ENCODE results near the gene HOXD11.

DNA sequence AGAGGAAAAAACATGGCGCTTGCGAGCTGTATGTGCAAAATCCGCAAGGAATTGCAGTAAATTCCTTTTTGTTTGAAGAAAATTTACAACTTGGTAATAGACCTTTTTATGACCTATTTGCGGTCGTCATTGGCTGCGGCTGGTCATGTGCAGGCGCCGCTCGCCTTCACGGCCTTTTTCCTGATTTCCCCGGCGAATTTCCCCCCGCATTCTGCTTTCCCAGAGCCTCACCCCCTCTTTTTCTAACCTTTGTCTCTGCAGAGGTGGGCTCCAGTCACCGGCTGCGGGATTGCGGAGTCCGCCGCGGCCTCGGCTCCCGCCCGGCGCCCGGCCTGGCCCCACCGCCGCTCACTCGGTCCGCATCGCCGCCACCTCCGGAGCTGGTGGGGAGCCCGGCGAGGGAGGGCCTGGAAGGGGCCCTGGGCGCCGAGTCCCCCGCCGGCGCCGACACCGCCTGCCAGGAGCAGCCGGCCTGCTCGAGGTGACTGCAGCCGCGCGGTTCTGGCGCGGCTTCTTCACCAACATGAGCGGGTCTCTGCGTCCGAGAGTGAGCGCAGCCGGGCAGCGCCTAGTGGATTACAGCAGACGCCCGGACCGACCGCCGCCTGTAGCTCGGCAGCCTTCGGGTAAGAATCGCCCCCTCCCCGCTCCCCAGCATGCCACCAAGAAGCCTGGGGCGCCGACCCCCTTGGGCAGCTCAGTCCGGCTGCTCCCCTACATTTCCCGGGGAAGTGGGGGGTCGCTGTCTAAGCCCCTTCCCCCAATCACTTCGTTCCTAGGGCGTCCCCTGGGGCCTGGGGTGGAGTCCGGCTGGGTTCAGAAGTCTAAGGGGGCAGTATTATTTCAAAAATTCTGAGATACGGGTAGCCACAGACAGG lies 29.5 kb downstream of the HOXD11 start:
- TF ChIP-seq, protein P1, sequence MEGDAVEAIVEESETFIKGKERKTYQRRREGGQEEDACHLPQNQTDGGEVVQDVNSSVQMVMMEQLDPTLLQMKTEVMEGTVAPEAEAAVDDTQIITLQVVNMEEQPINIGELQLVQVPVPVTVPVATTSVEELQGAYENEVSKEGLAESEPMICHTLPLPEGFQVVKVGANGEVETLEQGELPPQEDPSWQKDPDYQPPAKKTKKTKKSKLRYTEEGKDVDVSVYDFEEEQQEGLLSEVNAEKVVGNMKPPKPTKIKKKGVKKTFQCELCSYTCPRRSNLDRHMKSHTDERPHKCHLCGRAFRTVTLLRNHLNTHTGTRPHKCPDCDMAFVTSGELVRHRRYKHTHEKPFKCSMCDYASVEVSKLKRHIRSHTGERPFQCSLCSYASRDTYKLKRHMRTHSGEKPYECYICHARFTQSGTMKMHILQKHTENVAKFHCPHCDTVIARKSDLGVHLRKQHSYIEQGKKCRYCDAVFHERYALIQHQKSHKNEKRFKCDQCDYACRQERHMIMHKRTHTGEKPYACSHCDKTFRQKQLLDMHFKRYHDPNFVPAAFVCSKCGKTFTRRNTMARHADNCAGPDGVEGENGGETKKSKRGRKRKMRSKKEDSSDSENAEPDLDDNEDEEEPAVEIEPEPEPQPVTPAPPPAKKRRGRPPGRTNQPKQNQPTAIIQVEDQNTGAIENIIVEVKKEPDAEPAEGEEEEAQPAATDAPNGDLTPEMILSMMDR (IDR thresholded peaks at IDR 0.05) = no peak
- TF ChIP-seq POLR2A (IDR thresholded peaks at IDR 0.05) (no peak), POLR2AphosphoS5 (IDR thresholded peaks at IDR 0.05) (no peak)

All from stomach (tissue), 4 donors.